ELF-1 (cell line): Measurements from ENCODE around the gene CUX1.
"Not testable (repeated sequence)": the region's sequence is repeated elsewhere in the genome, so short reads cannot be mapped to it uniquely, and the experiment has no call there.

Experiments
- DNase-seq: peaks from one replicate; pipeline ENCODE4 v3.0.0-alpha.2; 2016; ENCODE audit warnings: low read depth, low spot score

CUX1 gene

DNA sequence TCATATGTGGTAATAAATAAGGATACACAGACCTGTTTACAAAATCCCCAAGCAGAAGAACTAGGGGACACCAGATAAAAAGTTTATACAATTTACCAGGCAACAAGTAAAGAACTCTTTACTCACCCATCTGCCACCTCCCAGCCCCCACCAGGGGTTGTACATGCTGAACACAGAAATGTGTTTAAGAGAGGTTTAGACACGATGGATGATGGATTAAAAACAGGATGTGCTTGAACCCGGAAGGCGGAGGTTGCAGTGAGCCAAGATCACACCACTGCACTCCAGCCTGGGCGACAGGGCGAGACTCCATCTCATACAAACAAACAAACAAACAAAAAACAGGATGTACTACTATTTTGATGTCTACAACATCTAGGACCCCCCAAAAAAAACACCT is 511.4 kb downstream of the CUX1 start:
- not testable (repeated sequence) for DNase-seq

DNA sequence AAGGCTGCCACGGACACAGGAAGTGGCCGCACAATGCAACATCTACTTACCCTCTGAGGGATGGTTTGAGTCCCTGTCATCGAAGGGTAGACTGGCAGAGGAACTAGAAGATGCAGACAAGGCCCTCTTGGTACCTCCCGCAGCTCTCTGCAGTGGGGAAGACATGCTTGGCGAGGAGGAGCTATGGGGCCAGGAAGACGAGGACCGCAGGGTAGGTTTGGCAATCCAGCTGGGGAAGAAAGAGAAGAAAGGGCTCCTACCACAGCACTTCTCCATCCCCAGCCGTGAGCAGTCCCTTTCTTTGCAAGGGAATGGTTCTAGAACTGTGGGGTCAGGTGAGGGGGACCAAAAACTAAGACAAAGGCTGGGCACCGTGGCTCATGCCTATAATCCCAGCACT is 511.9 kb downstream of the CUX1 start:
- DNase-seq, result not testable (repeated sequence)

GRCh38 chr7:102330666-102331460 is 513.4 kb downstream of the CUX1 start:
- DNase-seq, result not testable (repeated sequence)
